GM21447 (cell line): Measurements from ENCODE around the gene CMTM7.
"Not testable (repeated sequence)": the region's sequence is repeated elsewhere in the genome, so short reads cannot be mapped to it uniquely, and the experiment has no call there.

Experiments
- ATAC-seq: cut with Tn5 transposase; IDR thresholded peaks from one replicate; pipeline ENCODE4 v1.9.1; 2021; ENCODE audit not compliant: unreplicated experiment

The CMTM7 gene

DNA sequence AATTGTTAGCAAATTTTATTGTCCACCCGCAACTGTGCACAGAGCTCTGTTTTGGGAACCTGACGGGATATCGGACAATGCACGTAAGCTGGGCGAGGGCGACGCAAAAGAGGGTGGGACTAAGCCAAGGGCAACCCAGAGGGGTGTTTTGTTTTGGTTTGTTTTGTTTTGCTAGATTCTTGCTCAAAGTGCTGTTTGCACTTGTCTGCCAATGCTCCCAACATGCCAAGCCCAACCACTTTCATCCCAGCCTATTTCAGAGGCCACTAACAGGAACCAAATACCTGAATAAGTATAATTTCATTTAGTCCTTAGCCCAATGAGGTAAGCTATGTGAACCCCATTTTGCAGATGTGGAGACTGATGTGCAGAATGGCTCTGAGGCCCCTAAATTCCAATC is 9.7 kb upstream of the CMTM7 start:
- no peak for ATAC-seq

GRCh38 chr3:32383136-32383711 is 8.4 kb upstream of the CMTM7 start:
- no peak for ATAC-seq

DNA sequence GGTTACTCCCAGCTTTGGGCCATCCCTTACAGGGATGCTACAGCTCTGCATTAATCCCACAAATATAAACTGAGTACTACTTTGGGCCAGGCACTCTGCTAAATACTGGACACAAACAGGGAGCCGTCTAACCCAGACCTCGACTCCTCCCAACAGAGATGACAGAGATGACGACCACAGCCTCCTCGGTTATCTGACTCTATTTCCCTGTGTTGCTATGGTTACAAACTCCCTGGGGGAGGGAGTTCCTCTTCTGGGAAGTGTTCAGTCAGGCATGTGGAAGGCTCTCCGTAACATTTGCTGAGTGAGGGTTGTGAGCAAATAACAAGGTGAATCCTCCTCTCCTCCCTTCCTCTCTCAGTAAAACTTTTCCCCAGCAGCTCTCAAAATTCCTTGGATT is 6.7 kb upstream of the CMTM7 start:
- ATAC-seq, result no peak

- no peak for ATAC-seq
Observed at GRCh38 chr3:32387512-32387911, 4.1 kb upstream of the CMTM7 start.

- ATAC-seq, result not testable (repeated sequence)
Observed at GRCh38 chr3:32389577-32389976, 2.1 kb upstream of the CMTM7 start.

- peak; percentile 8 for ATAC-seq
Observed at GRCh38 chr3:32392536-32393302, 1.1 kb downstream of the CMTM7 start.

GRCh38 chr3:32395496-32395895 is 3.8 kb downstream of the CMTM7 start:
- ATAC-seq, result no peak

DNA sequence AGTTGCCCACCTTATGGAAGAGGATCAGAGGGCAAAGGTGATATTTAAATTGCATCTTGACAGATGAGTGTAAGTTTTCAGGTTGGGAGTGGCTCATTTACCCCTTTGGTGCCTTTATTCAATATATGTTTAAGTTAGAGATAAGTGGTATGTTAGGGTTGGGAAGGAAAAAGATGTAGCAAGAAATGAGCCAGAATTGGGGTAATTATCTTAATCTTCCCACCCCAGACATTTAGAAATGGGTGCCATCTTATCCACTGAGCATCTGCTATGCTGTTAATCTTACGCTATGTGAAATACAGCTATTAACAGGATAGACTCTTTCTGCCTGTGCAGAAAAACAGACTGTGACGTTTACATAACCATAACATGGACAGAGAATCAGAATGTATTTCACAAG is 6.3 kb downstream of the CMTM7 start:
- ATAC-seq, result no peak

DNA sequence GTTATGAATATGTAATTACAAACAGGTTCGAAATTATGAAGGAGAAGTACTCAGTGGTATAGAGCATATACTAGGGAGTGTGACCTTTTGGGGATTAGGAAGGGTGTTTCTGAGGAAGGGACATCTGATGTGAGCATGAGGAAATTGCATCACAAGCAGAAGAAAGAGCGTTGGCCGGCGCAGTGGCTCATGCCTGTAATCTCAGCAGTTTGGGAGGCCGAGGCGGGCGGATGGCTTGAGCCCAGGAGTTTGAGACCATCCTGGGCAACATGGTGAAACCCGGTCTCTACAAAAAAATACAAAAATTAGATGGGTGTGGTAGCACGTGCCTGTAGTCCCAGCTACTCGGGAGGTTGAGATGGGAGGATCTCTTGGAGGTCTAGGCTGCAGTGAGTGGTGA is 6.9 kb downstream of the CMTM7 start:
- ATAC-seq, result no peak

GRCh38 chr3:32399030-32399620 is 7.5 kb downstream of the CMTM7 start:
- no peak for ATAC-seq

- peak; percentile 5 for ATAC-seq
Observed at GRCh38 chr3:32401126-32401525, 9.5 kb downstream of the CMTM7 start.

DNA sequence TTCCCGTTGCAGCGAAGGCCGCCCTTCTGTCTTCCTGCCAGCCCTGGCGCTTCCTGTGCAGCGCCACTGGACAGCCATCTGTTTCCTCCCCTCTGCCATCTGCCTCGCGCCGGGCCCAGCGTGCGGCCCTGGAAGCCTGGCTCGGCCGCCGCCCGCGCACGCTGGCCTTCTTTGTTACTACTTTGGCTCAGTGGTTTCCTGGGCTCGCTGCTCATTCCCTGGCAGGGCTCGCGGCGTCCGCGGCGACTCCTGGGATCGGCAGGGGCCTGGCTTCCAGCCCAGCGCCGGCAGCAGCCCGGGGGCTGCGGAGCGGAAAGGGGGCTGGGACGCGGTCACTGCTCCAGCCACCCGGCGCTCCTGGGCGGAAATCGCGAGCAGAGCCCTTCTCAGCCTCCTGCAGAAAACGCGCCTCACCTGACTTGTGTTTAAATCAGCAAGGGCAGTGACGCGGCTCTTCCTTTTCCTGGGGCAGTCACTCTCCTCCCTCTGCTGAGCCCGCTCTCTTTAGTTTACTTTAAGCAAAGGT is 10.0 kb downstream of the CMTM7 start:
- ATAC-seq, result peak; percentile 67

- ATAC-seq, result no peak
Observed at GRCh38 chr3:32403663-32404062, 12.0 kb downstream of the CMTM7 start.

GRCh38 chr3:32404714-32405113 is 13.1 kb downstream of the CMTM7 start:
- no peak for ATAC-seq

DNA sequence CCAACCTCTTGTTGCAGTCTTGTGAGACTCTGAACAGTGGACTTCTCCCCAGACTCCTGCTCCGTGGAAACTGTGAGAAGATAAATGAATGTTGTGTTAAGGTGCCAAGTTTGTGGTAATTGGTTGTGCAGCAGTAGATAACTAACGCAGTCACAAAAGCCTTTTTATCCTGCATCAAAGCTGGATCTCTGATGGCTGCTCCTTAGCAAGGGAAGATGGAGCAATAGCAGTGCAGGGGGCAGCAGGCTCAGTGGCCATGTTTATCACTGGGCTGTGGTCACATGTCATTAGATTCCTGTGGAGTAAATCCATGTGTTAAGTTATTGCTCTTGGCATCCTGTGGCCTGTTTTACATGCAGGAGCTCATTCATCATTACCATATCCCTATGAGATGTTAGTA is 13.5 kb downstream of the CMTM7 start:
- ATAC-seq, result no peak

DNA sequence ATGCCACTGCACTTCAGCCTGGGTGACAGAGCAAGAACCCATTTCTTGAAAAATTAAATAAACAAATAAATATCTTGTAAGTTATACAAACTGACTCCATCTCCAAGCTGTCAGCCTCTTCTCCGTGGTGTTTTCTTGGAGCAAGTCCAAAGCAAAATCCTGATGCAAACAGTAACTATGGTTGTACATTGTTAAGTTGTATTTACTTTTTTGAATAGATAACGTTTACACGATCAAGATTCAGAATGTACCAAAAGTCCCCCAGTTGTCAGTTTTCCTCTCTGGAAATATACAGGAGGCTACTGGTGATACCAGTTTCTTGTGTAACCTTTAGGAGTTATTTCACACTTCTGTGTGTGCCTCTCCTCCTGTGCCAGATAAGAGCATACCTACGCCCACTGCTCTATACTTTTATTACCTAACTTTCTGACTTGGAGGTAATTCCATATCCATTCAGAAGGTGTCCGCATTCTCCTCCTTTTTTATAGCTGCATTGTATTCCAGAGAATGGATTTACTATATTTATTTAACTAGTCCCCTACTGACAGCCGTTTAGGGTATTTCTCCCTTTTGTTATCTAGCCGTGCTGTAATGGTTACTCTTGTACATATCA is 14.2 kb downstream of the CMTM7 start:
- ATAC-seq, result no peak

DNA sequence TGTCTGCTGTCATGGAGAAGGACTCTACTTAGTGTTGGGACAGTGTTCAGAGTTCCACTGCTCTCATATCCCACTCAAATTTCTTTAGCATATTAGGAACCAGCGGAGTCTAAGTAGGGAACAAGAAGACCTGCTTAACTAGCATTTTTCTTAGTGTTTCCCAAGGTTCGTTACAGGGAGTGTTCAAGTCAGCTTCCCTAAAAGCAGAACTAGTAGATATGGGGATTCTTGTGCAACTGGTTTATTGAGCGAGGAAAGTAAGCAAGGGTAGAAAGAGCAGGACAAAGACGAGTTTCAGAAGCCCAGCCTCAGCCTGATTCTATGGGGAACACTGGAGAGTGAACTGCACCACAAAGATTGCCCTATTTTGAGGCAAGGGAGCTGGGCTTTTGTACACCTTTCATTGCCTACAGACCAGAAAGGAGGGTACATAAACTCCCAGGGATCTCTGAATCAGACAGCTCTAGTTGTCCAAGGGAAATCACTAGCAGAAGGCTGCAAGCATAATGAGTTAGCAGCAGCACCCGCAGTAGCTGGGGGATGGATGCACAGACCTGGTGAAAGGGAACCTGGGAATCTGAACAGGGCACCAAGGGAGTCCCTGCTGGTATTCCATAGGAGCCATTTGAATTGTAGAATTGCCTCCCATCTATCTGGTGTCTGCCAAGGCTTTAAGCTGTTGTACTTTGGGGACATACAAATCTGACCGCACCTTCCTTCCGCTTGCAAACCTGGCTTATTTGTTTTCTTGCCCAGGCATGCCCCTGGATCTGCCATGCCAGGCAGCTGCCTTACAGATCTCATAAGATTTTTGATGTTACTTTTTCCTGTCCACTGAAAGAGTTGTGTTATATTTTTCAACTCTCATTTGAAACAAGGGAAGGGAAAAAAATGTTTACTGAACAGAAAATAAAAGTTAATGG is 15.1 kb downstream of the CMTM7 start:
- ATAC-seq, result no peak

DNA sequence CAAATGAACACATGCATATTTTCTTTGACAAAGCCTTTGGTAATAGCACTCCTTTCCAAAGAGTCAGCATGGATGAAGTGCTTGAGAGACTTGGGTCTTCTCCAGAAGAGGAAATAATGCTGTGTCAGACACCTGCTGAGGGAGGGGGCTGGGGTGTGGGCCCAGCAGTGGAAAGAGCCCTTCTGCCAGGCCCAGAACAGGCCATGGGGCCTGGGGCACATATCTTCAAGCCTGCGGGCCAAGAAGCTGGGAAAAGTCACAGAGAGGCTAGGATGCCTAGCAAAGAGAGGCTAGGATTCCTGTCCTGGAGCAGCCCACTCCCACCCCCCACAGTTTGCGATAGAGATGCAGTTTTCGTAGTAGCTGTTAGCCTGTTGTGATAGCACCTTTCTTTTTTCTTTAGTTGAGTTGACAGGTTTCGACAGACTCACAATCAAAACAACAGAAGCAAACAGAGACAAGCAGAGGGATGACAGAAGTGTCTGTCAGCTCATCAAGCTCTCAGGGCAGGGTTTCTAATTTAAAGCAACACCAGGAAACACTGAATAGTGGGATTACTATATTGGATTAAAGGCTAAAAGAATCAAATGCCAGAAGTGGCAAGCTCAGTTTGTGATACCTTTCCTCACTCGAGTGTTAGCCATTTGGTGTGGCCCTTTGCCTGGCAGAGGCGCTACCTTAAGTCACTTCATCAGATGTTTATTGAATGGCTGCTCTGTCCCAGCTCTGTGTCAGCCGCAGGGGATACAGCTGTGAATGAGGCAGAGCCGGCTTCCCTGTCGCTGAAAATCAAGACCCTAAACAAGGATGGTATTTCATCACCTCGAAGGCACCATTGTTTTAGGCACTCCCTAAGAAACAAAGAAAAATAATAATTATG is 19.0 kb downstream of the CMTM7 start:
- ATAC-seq, result no peak

- ATAC-seq, result no peak
Observed at GRCh38 chr3:32411442-32411841, 19.8 kb downstream of the CMTM7 start.

- no peak for ATAC-seq
Observed at GRCh38 chr3:32412887-32413286, 21.2 kb downstream of the CMTM7 start.
